Stimulated activated CD8-positive, alpha-beta memory T cell treated with anti-CD3 and anti-CD28 coated beads, Interleukin-7, amount 100 ng/mL, for 48 hours (primary cell): Measurements from ENCODE around the gene CCT8.

Experiments used
- DNase-seq, 2 donors: peaks; one replicate each; pipeline ENCODE4 v3.0.0-alpha.2; 2020; ENCODE audit warnings: low read depth in 1 of 2; ENCODE audit errors: extremely low read depth in 1 of 2

The CCT8 gene

DNA sequence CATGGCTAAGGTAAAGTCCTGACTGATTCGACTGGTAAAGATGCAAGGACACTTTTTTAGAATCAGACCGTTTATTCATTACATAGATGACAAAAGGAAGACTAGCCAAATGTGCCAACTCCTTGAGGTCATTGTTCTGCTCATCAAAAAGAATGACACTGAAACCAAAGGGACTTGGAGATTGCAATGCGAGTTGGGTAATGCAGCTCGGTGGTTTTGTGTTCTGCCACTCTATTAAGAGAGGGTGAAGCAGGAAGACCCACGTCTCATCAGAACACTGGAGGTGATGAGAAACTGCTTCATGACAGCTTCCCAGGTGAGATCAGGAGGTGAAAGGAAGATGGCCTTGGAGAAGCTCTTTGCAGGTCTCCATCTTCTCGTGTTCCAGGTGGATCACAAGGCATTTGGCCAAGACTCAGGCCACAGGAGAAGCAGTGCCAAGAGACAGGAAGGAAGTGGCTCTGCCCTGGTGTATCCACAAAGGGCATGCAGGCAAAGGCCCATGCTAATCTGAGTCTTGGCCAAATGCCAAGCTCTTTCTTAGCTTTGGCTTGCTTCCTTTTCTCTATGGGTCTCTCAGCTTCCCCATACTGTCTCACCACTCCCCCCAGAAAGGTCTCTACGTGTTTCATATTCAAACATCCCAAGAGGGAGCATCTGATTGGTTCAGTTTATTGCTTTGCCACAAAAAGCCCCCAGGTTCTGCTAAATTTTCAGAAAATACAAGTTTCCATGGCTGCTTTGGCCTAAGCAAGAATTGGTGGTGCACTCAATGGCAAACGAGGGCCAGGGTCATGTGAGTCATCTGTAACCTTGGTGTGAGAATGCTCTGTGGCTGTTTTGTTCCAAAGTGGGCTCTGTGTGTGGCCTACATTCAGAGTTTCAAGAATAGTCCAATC lies 5.7 kb upstream of the CCT8 start:
- no peak for DNase-seq

DNA sequence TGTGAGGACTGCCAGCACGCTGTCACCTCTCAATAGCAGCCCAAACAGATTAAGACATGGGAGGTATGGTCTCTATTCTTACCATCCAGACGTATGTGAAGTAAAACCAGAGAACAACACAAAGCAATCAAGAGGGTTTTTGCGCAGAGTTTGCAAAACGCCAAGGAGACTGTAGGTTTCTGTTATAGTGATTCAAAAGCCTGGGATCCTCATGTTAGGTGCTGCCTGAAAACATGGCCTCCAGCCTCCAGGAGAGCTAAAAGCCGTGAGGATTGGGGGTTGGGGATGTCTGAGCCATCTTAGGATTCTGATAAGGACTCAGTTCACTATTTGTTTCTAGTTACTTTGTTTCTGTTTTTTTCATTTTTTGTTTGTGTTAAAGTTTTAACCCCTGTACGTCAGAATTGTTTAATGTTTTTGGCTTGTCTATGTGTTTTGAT lies 4.2 kb upstream of the CCT8 start:
- no peak for DNase-seq

DNA sequence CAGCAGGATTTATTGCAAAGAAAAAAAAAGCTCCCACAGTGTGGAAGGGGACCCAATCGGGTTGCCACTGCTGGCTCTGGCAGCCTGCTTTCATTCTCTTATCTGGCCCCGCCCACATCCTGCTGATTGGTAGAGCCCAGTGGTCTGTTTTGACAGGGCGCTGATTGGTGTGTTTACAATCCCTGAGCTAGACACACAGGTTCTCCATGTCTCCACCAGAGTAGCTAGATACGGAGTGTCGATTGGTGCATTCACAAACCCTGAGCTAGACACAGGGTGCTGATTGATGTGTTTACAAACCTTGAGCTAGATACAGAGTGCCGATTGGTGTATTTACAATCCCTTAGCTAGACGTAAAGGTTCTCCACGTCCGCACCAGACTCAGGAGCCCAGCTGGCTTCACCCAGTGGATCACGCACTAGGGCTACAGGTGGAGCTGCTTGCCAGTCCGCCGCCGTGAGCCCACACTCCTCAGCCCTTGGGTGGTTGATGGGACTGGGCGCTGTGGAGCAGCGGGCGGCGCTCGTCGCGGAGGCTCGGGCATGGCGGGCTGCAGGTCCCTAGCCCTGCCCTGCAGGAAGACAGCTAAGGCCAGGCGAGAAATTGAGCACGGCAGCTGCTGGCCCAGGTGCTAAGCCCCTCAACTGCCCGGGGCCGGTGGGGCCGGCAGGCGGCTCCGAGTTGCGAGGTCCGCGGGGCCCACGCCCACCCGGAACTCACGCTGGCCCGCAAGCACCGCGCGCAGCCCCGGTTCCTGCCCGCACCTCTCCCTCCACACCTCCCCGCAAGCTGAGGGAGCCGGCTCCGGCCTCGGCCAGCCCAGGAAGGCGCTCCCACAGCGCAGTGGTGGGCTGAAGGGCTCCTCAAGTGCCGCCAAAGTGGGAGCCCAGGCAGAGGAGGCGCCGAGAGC lies 3.5 kb upstream of the CCT8 start:
- peak; percentile 47 to 68 for DNase-seq

DNA sequence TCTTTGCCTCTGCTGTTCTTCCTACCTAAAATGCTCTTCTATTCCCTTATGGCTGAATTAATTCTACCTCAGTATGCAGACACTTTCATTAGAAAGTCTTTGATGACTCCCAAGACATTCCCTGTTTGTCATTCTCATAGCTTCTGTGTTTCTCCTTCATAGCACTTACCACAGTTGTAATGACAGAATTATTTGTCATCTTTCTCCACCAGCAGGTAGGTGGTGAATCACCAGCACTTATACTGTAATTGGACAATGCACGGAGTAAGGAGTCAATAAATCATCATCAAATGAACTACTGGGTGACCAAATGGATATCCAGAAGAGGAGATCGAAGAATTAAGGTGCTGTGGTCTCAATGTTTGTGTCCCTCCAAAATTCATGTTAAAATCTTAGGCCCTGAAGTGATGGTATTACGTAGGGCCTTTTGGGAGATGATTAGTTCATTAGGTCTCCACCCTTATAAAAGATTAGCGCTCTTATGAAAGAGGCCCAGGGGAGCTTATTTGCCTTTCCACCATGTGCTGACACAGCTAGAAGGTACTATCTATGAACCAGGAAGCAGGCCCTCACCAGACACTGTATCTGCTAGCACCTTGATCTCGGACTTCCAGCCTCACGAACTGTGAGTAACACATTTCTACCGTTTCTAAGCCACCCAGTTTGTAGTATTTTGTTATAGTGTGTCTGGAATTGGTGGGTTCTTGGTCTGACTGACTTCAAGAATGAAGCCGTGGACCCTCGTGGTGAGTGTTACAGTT lies 2.4 kb upstream of the CCT8 start:
- DNase-seq, result no peak

DNA sequence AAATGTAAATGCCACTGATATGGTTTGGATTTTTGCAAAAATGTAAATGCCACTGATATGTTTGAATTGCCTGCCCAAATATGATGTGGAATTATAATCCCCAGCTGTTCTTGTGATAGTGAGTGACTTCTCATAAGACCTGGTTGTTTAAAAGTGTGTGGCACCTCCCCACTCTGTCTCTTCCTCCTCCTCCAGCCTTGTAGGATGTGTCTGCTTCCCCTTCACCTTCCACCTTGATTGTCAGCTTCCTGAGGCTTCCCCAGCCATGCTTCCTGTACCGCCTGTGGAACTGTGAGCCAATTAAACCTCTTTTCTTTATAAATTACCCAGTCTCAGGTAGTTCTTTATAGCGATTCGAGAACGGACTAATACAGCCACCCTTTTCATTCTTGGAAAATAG lies 1.3 kb upstream of the CCT8 start:
- no peak for DNase-seq

DNA sequence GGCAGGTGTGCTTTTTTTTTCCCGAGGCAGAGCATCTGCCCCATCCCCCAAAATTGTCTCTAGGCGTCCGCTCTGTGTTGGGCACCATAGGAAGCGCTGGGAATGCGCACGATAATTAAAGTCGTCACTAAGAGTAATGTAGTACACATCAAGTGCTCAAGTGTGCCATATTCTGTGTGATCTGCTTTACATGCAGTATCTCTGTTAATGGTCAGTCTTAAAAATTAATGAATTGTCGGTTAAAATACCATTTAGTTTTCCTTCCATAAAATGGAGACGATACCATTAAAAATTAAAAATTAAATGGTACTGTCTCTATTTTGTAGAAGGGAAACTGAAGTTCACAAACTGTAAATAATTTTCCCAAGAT lies 544 bp upstream of the CCT8 start:
- no peak for DNase-seq

DNA sequence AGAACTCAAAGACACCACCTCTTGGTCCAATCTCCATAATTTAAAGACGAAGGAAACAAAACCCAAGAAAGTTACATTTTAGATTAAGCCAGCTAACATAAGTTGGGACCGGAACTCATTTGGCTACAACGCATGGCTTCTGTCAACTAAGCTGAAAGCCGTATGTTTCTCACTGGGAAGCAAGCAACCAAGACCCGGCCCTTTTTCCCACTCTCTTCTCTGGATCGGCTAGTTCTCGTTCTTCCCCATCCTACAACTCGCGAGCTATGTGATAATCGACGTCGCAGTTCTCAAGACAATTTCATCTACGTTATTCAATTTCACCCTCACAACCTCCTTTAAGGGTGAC lies 601 bp downstream of the CCT8 start:
- no peak for DNase-seq

DNA sequence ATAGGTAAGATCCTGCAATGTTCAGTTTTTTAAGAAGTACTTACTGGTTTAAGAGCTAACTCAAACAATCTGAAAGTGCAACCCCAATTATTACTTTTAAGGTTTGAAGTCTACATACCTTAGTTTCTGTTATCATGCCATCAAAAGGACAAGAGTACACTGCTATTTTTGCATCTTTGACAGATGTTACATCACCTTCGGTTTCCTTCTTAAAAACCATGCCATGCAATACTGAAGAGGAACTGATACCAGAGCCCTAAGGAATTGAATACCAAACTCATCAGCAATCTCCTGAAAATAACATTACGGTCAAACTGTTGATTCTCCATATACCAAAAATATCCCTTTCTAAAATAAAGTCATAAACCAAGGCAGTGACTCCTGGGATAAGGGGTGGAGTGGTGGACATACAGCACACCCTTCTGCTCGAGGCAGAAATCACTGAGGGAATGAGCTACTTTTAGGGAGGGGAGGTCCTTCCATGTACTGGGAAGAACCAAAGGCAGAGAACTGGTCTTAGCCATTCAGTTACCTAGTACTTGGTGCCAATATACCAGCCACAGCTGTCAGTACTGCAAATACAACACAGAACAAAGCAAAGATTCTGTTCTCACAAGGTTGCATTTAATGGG lies 8.5 kb downstream of the CCT8 start:
- DNase-seq, result no peak

DNA sequence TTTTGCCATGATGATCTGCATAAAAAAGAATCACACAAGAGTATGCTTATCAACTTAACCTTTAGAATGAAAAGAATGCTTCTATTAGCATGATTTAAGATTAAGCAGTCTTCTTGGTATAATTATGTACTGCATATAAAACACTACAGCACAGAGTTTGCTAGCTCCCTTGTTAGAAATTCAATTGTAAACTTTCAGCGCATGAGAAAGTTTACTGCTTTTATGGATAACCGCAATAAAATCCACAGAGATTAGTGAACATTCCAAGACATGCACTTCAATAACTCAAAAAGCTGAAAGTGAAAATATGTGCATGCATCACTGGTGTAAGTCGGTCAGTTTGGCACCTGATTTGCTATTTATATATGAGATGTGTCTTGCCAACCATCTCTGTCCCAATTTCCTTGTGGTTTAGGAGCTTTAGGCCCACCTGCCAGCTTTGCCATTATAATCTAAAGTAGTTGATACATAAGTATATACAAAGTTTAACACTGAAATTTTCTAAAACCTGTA lies 16.9 kb downstream of the CCT8 start:
- DNase-seq, result no peak

DNA sequence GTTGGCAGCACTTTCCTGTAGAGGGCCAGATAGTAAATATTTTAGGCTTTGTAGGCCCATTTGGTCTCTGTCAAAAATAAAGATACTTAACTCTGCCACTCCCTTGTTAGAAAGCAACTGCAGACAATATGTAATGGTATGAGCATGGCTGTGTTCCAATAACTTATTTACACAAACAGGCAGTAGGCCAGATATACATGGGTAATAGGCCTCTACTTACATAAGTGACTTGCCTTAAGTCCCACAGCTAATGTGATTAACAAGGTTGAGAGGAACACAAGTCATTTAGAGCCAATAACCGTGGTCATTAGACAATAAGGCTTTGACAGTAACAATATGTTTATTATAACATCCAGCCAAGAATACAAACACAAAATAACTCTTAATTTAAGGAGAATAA lies 17.4 kb downstream of the CCT8 start:
- no peak for DNase-seq

DNA sequence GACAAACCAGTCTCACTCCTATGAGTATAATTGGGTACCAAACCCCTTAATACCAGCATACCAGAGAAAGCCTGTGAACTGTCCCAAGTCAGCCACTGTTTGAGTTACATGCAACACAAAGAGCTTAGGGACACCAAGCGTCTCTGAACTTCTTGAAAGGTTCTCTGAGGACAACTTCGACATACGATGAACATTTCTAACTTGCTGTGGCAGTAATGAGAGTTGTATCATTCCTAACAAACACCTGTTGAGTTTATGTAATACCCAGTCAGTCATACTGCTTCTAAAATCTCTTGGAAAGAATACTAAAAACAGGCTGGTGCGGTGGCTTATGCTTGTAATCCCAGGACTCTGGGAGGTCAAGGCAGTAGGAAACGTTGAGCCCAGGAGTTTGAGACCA lies 18.4 kb downstream of the CCT8 start:
- no peak for DNase-seq

DNA sequence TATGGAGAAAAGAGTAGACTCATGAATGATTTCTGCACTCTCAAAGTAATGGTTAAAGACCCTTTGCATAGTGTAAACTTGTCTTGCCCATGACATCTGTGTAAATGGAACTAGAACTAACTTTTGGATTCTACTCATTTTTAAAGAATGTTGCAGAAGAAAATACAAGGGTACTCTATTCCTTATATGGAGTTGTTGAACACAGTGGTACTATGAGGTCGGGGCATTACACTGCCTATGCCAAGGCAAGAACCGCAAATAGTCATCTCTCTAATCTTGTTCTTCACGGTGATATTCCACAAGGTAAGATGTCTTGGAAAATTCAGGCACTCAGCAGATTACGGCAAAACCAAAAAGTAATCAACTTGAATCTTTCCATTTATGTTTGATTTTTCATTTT lies 19.8 kb downstream of the CCT8 start:
- DNase-seq, result no peak

DNA sequence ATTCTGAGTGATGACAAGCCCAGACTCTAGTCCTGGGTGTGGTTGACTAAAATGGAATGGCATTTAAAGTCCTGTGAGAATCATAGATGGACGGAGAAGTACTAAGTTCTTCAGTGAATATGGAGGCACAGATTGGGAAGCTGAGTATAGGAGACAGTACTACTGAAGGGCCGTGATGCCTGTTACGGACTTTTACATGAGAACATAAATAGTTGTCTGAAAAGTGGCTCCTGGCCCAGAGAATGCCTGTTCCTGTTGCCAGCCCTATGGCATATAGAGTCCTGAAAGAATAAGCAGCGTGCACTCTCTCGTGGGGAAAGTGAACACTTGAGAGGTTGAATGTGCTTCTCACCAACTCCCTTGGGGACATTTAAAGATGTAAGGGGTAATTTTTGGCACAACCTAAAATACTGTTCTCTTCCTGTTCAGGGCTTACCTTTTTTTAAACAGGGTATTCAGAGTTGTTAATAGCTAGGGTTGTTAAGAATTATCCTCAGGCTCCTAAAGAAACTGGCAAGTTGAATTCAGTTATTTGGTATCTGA lies 20.4 kb downstream of the CCT8 start:
- DNase-seq, result no peak

DNA sequence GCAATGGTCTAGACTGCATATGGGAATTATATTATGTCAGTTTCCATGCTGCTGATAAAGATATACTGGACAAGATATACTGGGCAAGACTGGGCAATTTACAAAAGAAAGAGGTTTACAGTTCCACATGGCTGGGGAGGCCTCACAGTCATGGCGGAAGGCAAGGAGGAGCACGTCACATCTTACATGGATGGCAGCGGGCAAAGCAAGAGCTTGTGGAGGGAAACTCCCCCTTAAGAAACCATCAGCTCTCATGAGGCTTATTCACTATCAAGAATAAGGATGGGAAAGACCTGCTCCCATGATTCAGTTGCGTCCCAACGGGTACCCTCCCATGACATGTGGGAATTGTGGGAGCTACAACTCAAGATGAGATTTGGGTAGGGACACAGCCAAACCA lies 21.2 kb downstream of the CCT8 start:
- DNase-seq, result no peak

DNA sequence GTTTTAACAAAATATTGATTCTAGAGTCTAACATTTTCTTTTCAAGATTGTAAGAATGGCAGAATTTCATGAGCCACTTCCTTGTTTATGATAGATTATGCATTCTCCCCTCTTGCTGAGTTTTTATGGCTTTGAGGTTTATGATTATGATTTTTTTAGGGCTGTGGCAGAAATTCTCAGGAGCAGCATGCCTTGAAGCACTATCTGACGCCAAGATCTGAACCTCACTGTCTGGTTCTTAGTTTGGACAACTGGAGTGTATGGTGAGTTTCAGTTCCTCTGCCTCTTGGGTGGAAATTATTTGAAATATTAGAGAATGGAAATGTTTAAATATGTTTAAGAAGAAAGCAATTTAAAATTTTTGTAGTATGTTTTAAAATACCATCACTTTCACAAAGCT lies 38.8 kb downstream of the CCT8 start:
- no peak for DNase-seq

DNA sequence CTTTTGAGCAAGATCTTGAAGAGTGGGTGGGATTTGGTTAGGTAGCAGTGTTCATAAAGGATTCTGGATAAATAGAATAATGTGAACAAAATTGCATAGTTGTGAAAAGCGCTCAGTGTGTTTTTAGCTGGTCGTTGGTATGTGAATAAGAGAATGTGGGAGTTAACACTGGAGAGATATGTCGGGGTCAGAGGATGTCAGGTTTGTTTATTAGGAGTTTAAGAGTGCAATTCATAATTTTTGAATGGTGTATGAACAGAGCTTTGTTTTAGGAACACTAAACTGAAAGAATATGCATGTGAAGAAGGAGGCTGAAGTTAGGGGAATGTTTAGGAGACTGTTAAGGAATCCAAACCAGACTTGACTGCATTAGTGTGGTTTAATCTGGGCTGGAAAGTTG lies 39.6 kb downstream of the CCT8 start:
- no peak for DNase-seq

DNA sequence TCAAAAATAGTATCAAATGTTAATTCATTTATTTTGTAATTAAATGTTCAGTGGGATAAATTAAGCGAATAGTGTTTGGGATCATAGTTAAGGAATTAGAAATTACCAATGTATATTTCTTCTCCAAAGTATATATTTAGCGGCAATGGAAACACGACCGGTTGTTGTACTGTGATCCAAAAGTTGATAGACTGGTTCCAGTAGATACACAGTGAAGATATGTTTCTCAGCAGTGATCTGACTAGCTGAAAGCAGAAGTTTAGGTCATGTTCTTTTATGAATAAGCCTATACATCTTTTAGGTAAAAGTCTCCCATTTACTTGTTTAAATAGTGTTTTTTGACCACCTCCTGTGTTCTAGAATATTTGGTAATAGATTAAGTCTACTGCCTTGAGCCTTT lies 40.1 kb downstream of the CCT8 start:
- no peak for DNase-seq

DNA sequence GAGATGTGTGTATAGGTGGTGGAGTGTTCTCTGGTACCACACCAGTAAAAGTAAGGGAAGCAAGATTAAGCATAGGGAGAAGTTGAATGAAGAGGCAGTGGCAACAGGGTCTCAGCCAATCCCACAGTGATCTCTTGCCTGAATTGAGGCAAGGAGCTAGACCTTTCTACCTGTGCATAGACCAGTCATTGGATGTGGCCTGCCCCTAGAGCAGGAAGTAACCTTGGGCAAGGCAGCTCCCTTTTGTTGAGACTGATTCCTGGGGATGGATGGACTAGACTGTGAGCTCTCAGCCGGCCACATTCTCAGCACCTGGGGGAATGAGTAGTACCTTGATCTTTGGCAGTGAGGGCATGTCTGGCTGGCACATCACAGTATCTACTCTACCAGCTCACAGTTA lies 42.5 kb downstream of the CCT8 start:
- DNase-seq, result no peak

DNA sequence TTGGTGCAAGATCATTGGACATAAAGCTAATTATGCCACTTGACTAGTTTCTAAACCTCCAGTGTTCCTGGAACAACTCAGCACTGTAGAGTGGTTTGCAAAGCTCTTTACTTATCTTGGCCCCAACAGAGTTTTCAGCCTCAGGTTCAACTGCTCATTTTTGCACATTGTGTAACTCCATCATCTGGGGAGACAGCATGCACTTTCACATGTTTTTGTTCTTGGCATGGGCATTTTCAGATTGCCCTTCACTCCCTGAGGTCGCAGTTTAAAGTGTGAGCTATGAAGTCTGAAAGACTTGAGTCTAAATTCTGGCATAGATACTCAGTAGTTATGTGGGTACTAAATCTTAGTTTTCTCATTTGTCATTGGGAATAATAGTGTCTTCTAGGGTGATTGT lies 43.9 kb downstream of the CCT8 start:
- no peak for DNase-seq

DNA sequence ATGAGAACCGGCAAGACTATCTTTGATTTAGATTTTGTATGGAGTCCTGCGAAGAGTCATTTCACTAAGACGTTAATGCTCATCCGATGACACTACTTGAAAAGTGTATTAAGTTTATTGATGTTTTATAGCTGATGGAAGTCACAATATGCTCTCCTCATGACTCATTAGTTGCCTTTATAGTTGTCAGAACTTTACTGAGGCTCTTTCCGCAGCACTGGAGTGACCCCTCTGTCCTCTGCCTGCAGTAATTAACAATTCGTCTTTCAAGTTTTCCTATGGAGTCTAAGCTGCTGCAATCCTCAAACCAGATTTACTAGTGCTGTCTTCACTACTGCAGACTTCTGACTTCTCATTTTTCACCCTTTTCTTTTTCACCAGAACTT lies 48.1 kb downstream of the CCT8 start:
- DNase-seq, result no peak
